ENCODE measurements around the gene NLGN1.

- TF ChIP-seq CTCF (IDR thresholded peaks at IDR 0.05) (no peak), POLR2A (IDR thresholded peaks at IDR 0.05) (no peak)
Measured at GRCh38 chr3:174122411-174122810, 724.9 kb downstream of the NLGN1 start.
